ENCODE results near the gene PNKP.

DNA sequence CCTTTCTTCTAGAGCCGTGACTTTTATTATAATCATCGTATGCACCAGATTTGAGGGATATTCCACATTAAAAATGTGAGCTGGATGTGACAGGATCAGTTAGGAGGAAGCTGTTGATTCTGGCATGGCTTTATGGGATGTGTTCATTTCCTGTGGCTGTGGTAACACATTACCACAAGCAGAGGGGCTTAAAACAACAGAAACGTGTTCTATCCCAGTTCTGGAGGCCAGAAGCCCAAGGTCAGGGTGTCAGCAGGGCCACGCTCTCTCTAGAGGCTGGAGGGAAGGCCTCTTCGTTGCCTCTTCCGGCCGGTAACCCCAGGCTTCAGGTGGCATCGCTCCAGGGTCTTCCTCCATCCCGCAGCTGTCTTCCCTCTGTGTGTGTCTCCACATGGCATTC lies 34.8 kb downstream of the PNKP start:
- TF ChIP-seq, protein P1, sequence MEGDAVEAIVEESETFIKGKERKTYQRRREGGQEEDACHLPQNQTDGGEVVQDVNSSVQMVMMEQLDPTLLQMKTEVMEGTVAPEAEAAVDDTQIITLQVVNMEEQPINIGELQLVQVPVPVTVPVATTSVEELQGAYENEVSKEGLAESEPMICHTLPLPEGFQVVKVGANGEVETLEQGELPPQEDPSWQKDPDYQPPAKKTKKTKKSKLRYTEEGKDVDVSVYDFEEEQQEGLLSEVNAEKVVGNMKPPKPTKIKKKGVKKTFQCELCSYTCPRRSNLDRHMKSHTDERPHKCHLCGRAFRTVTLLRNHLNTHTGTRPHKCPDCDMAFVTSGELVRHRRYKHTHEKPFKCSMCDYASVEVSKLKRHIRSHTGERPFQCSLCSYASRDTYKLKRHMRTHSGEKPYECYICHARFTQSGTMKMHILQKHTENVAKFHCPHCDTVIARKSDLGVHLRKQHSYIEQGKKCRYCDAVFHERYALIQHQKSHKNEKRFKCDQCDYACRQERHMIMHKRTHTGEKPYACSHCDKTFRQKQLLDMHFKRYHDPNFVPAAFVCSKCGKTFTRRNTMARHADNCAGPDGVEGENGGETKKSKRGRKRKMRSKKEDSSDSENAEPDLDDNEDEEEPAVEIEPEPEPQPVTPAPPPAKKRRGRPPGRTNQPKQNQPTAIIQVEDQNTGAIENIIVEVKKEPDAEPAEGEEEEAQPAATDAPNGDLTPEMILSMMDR (IDR thresholded peaks at IDR 0.05) = no peak
- no peak for TF ChIP-seq POLR2AphosphoS5 (IDR thresholded peaks at IDR 0.05; ENCODE audit: insufficient read depth in 1 of 2, low read depth in 1 of 2)
- TF ChIP-seq POLR2A (IDR thresholded peaks at IDR 0.05) = no peak
